ENCODE data around the gene ZNF57. TPM values are rescaled to one million over a fixed set of nuclear protein-coding genes. Genes with fewer than 3 reads are reported as not detected.

The ZNF57 gene
- total RNA-seq, 4 donors from 2014 or later = 1.2 to 22.1 (median 14.1) TPM

DNA sequence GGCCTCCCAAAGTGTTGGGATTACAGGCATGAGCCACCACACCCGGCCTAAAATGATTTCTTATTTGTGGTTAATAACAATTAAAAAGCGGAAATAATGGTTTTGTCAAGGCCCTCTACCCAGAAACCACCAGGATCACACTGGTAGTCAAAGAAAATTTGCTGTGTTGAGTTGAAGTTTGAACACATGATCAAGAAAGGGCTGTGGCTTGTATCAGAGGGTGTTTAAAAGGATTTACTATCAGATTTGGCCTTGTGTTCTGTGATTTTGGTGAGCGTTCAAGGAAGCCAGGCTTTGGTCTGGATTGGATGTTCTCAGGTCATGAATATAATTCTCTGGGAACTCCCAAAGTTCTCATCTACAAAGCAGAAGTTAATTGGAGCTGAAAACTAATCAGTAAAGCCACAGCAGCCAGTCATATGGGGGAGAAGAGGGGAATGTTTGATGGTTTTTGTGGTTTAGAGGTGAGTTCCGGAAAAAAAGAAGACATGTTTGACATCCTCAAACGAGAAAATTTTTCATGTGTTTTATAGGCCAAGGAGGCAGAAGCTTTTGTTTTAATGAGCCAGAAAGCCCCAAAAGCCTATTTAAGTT is 44.2 kb upstream of the ZNF57 start:
- Histone ChIP-seq H3K4me3 (no peak overlapping the region), H3K27me3 (no peaks in the 10 kb centered on the region), H3K27ac (no peak overlapping the region), H3K36me3 (peaks cover 0 to 45% (median 15%) of the 10 kb centered on the region in 4 donors), H3K9me3 (peaks cover 48 to 68% of the 10 kb centered on the region in 2 donors), H3K4me1 (no peaks in the 10 kb centered on the region)
- TF ChIP-seq POLR2AphosphoS5 (IDR thresholded peaks at IDR 0.05) (no peak), POLR2A (IDR thresholded peaks at IDR 0.05) (no peak)
- TF ChIP-seq, protein P1, sequence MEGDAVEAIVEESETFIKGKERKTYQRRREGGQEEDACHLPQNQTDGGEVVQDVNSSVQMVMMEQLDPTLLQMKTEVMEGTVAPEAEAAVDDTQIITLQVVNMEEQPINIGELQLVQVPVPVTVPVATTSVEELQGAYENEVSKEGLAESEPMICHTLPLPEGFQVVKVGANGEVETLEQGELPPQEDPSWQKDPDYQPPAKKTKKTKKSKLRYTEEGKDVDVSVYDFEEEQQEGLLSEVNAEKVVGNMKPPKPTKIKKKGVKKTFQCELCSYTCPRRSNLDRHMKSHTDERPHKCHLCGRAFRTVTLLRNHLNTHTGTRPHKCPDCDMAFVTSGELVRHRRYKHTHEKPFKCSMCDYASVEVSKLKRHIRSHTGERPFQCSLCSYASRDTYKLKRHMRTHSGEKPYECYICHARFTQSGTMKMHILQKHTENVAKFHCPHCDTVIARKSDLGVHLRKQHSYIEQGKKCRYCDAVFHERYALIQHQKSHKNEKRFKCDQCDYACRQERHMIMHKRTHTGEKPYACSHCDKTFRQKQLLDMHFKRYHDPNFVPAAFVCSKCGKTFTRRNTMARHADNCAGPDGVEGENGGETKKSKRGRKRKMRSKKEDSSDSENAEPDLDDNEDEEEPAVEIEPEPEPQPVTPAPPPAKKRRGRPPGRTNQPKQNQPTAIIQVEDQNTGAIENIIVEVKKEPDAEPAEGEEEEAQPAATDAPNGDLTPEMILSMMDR (IDR thresholded peaks at IDR 0.05) = no peak
- intact Hi-C loops (cut with DNase I; ENCODE audit: low total_unique reads) (no loop called here), in situ Hi-C loops (cut with MboI; ENCODE audit: low pct_ligation_motif_present in 1 of 4, low pct_unique_long_range_greater_than_20kb in 1 of 4, low sequenced_read_pairs in 3 of 4) (no loop called here)
- no peak for DNase-seq
- WGBS, 2 donors (ENCODE audit: low coverage in 1 of 2) = 83 to 90% methylated on average over 2 to 5 of the region's 5 CpGs

DNA sequence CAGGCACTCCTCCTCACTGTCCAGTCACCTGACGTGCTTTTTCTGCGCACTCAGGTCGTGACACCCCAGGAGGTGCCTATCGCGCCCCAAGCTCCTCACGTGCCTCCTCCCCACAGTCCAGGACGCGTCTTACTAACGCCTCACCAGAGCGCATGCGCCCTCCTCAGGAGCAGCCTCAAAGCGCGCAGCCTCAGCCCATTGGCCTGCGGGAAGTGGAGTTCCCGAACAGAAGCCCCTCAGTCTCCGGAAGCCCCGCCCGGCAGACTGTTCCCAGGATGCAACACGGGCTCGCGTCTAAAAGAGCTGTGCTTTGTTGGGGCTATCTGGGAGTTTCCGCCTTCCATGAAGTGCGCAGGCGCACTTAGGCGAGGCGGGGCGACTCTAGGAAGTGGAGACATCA is 41.9 kb upstream of the ZNF57 start:
- no peaks in the 10 kb centered on the region for H3K4me1 ChIP-seq

DNA sequence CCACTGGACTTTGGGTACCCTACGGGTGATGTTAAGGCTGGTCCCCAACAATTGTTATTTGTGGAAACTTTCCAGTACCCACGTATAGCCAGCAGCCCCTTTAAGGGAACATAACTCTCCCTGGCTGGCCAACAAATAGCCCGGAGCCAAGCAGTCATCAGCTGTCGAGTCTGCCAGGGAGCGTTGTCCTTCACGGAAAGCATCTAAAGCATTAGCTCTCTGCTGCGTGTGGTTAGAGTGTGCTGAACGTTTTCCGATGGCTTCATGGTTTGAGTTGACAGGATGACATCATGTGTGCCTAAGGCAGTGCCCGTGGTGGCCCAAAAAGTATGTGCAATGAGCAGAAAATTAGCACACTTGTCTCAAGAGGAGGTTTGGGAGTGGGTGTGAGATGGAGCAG is 36.9 kb upstream of the ZNF57 start:
- no peak for DNase-seq
- intact Hi-C loops (cut with DNase I; ENCODE audit: low total_unique reads) = no loop called here
- H3K36me3 ChIP-seq = no peaks in the 10 kb centered on the region
- H3K9me3 ChIP-seq = peaks cover 0 to 5% of the 10 kb centered on the region in 2 donors
- H3K27me3 ChIP-seq = no peaks in the 10 kb centered on the region
- H3K27ac ChIP-seq = no peak overlapping the region
- no peak overlapping the region for H3K4me3 ChIP-seq
- 72 to 76% methylated on average over 4 to 10 of the region's 10 CpGs for WGBS, 2 donors (ENCODE audit: low coverage in 1 of 2)
- in situ Hi-C loops (cut with MboI; ENCODE audit: low pct_ligation_motif_present in 1 of 4, low pct_unique_long_range_greater_than_20kb in 1 of 4, low sequenced_read_pairs in 3 of 4) = no loop called here
- H3K4me1 ChIP-seq = no peaks in the 10 kb centered on the region
- TF ChIP-seq, protein P1 (IDR thresholded peaks at IDR 0.05) = no peak
- TF ChIP-seq POLR2A (IDR thresholded peaks at IDR 0.05) (no peak), POLR2AphosphoS5 (IDR thresholded peaks at IDR 0.05) (no peak)

More for the DNA sequence above, 41.9 kb upstream of the ZNF57 start:
- in situ Hi-C loops (cut with MboI; ENCODE audit: low pct_ligation_motif_present in 1 of 4, low pct_unique_long_range_greater_than_20kb in 1 of 4, low sequenced_read_pairs in 3 of 4) (no loop called here), intact Hi-C loops (cut with DNase I; ENCODE audit: low total_unique reads) (no loop called here)
- 83 to 89% methylated on average over 9 to 27 of the region's 27 CpGs for WGBS, 2 donors (ENCODE audit: low coverage in 1 of 2)
- Histone ChIP-seq H3K4me3 (no peak overlapping the region), H3K27me3 (no peaks in the 10 kb centered on the region), H3K9me3 (peaks cover 26 to 45% of the 10 kb centered on the region in 2 donors), H3K27ac (no peak overlapping the region), H3K36me3 (peaks cover 0 to 22% (median 0%) of the 10 kb centered on the region in 4 donors)
- TF ChIP-seq POLR2A (IDR thresholded peaks at IDR 0.05) = no peak
- DNase-seq = no peak

DNA sequence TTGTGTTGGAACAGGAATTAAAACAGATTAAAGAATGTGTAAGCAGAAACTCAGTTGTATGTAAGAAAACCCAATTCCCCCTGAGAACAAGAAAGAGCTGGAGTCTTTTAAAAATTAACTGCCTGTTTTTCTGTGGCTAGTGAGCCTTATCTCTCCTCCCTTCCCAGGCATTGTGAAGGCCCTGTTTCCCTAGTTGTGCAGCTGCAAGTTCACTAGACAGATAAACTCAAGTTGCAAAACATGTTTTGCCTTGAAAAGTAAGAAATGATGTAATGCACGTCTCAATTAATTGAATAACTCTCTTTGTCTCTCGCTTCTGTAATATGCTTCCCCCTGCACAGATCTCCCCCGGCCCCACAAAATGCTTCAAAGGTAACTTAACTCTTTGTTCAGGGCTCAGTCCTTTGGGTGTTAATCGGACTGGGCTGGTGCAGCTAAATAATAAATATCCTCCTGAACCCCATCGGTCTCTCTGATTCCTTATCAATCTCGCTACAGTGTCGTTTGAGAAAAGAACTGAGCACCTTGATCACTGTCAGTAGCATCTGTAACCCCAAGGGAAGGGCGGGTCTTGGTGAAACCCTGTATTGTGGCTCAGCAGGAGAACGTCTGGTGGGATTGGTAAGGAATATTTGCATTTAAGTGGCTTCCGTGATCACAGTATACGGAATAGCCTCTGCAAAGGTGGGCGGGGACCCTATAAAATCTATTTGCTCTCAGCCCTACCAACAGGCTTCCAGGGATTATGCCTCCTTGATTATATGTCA is 35.2 kb upstream of the ZNF57 start:
- H3K4me3 ChIP-seq = no peak overlapping the region
- H3K9me3 ChIP-seq = no peaks in the 10 kb centered on the region
- intact Hi-C loops (cut with DNase I; ENCODE audit: low total_unique reads) = no loop called here
- in situ Hi-C loops (cut with MboI; ENCODE audit: low pct_ligation_motif_present in 1 of 4, low pct_unique_long_range_greater_than_20kb in 1 of 4, low sequenced_read_pairs in 3 of 4) = loop anchor here in 1 of 4 donors (5.0 kb wide), 1 partner anchor 213 kb away; no protein-coding TSS in a partner anchor
- TF ChIP-seq POLR2AphosphoS5 (IDR thresholded peaks at IDR 0.05) = no peak
- no peaks in the 10 kb centered on the region for H3K4me1 ChIP-seq
- no peak overlapping the region for H3K27ac ChIP-seq
- H3K36me3 ChIP-seq = no peaks in the 10 kb centered on the region
- no peak for DNase-seq
- 54 to 58% methylated on average over 8 to 12 of the region's 12 CpGs for WGBS, 2 donors (ENCODE audit: low coverage in 1 of 2)
- no peaks in the 10 kb centered on the region for H3K27me3 ChIP-seq

DNA sequence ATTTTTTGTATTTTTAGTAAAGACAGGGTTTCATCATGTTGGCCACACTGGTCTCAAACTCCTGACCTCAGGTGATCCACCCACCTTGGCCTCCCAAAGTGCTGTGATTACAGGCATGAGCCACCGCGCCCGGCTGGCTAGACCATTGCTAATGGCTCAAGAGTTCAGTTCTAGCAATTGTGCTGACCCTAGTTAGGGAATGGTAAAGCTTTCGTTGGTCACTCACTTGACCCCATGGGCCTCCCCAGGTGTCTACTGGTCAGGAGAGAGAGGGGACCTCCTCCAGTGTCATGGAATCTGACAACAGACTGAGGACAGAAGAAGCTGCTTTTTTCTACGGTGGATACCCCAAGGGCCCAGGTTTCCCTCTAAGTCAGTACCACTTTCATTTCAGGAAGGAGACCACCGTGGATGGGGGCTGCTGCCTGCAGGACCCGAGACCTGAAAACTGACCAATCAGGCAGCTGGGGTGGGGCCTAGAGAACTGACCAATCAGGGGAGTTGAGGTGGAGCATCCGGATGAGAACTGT is 34.2 kb upstream of the ZNF57 start:
- in situ Hi-C loops (cut with MboI; ENCODE audit: low pct_ligation_motif_present in 1 of 4, low pct_unique_long_range_greater_than_20kb in 1 of 4, low sequenced_read_pairs in 3 of 4) (loop anchor here in 1 of 4 donors (5.0 kb wide), 1 partner anchor 214 kb away; no protein-coding TSS in a partner anchor), intact Hi-C loops (cut with DNase I; ENCODE audit: low total_unique reads) (no loop called here)
- H3K4me1 ChIP-seq = no peaks in the 10 kb centered on the region
- no peaks in the 10 kb centered on the region for H3K27me3 ChIP-seq
- H3K9me3 ChIP-seq = no peaks in the 10 kb centered on the region
- no peak overlapping the region for H3K4me3 ChIP-seq
- H3K36me3 ChIP-seq = no peaks in the 10 kb centered on the region
- TF ChIP-seq POLR2AphosphoS5 (IDR thresholded peaks at IDR 0.05) (no peak), POLR2A (IDR thresholded peaks at IDR 0.05) (no peak), EP300 (IDR thresholded peaks at IDR 0.05; ENCODE audit: low read depth) (no peak)
- TF ChIP-seq, protein P1 (IDR thresholded peaks at IDR 0.05) = no peak
- 81 to 100% methylated on average over 1 to 8 of the region's 8 CpGs for WGBS, 2 donors (ENCODE audit: low coverage in 1 of 2)
- no peak for DNase-seq
- no peak overlapping the region for H3K27ac ChIP-seq
